ENCODE measurements around the gene C9orf153. TPM values are rescaled to one million over a fixed set of nuclear protein-coding genes. Genes with fewer than 3 reads are reported as not detected.

C9orf153 gene
- total and polyA plus RNA-seq, 2 of the 13 experiments (the other 11 are each of a cell fraction or from before 2014, with no cell fraction given) = 0.17 to 0.44 TPM

DNA sequence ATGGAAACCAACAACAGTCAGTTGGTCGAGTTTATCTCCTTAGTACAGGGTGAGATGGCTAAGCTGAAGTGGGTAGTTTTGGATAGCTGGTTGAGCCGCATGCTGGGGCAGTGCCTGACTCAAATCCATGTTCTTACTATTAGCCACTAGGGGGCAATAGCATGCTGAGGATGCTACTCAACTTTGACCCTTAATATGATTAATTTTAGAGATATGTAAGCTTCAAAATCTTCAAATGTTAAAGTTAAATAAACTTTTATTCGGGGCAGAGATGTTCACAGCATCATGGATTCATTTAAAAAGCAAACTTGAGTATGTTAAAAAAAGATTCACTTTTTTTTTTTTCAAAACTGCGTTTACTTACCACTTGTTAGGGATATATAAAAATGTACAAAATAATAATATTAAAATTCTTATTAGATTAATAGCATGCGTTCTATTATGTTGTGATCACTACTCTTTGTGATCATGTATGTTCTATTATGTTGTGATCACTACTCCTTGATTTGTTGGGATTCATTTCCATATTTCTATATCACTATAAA, 57.0 kb downstream of the C9orf153 start (continued):
- TF ChIP-seq, protein P1, sequence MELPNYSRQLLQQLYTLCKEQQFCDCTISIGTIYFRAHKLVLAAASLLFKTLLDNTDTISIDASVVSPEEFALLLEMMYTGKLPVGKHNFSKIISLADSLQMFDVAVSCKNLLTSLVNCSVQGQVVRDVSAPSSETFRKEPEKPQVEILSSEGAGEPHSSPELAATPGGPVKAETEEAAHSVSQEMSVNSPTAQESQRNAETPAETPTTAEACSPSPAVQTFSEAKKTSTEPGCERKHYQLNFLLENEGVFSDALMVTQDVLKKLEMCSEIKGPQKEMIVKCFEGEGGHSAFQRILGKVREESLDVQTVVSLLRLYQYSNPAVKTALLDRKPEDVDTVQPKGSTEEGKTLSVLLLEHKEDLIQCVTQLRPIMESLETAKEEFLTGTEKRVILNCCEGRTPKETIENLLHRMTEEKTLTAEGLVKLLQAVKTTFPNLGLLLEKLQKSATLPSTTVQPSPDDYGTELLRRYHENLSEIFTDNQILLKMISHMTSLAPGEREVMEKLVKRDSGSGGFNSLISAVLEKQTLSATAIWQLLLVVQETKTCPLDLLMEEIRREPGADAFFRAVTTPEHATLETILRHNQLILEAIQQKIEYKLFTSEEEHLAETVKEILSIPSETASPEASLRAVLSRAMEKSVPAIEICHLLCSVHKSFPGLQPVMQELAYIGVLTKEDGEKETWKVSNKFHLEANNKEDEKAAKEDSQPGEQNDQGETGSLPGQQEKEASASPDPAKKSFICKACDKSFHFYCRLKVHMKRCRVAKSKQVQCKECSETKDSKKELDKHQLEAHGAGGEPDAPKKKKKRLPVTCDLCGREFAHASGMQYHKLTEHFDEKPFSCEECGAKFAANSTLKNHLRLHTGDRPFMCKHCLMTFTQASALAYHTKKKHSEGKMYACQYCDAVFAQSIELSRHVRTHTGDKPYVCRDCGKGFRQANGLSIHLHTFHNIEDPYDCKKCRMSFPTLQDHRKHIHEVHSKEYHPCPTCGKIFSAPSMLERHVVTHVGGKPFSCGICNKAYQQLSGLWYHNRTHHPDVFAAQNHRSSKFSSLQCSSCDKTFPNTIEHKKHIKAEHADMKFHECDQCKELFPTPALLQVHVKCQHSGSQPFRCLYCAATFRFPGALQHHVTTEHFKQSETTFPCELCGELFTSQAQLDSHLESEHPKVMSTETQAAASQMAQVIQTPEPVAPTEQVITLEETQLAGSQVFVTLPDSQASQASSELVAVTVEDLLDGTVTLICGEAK (IDR thresholded peaks at IDR 0.05) = no peak
- TF ChIP-seq, protein P1 (CRISPR knock-in tag; IDR thresholded peaks at IDR 0.05) = no peak
- TF ChIP-seq NR2F1 (CRISPR knock-in tag; IDR thresholded peaks at IDR 0.05) (peak in 1 of 2 experiments; percentile 44; a peak in 1 of 4 replicates), PHF21A (CRISPR knock-in tag; IDR thresholded peaks at IDR 0.05) (no peak), ZNF3 (CRISPR knock-in tag; IDR thresholded peaks at IDR 0.05) (no peak), NR2F6 (IDR thresholded peaks at IDR 0.05) (peak; percentile 34; the same call in 1 of the 2 replicates), NR2F6 (CRISPR knock-in tag; IDR thresholded peaks at IDR 0.05) (peak; percentile 27; the same call in 1 of the 2 replicates), SP1 (IDR thresholded peaks at IDR 0.05) (no peak), SP1 (CRISPR knock-in tag; IDR thresholded peaks at IDR 0.05) (no peak), KMT2B (CRISPR knock-in tag; IDR thresholded peaks at IDR 0.05) (no peak), TRIM24 (CRISPR knock-in tag; IDR thresholded peaks at IDR 0.05) (no peak), GLI4 (CRISPR knock-in tag; IDR thresholded peaks at IDR 0.05; ENCODE audit: borderline replicate concordance) (no peak), ZNF724P (CRISPR knock-in tag; IDR thresholded peaks at IDR 0.05; ENCODE audit: borderline replicate concordance) (no peak), U2AF2 (IDR thresholded peaks at IDR 0.05; ENCODE audit: low read depth, low read length) (no peak), STAG1 (CRISPR knock-in tag; IDR thresholded peaks at IDR 0.05) (peak; percentile 66), KMT2A (CRISPR knock-in tag; IDR thresholded peaks at IDR 0.05) (no peak)
- TF ChIP-seq, protein P2, sequence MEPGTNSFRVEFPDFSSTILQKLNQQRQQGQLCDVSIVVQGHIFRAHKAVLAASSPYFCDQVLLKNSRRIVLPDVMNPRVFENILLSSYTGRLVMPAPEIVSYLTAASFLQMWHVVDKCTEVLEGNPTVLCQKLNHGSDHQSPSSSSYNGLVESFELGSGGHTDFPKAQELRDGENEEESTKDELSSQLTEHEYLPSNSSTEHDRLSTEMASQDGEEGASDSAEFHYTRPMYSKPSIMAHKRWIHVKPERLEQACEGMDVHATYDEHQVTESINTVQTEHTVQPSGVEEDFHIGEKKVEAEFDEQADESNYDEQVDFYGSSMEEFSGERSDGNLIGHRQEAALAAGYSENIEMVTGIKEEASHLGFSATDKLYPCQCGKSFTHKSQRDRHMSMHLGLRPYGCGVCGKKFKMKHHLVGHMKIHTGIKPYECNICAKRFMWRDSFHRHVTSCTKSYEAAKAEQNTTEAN (CRISPR knock-in tag; conservative IDR thresholded peaks at IDR 0.05) = no peak
